DND-41 (cell line): ENCODE measurements around the gene EPB41L4B.

Source experiments
- EZH2 ChIP-seq: IDR thresholded peaks from 3 replicates; pipeline ENCODE4 v1.6.1; 2012; ENCODE audit warnings: borderline replicate concordance, low read depth, mild to moderate bottlenecking, moderate library complexity, low read length, inconsistent platforms; ENCODE audit not compliant: severe bottlenecking
- TF ChIP-seq, protein P1 (sequence below): IDR thresholded peaks from 2 replicates; pipeline ENCODE4 v1.5.1; 2012; ENCODE audit warnings: borderline replicate concordance, low read length, moderate library complexity, mild to moderate bottlenecking; ENCODE audit not compliant: poor library complexity, severe bottlenecking; ENCODE audit errors: extremely low read depth

DNA sequence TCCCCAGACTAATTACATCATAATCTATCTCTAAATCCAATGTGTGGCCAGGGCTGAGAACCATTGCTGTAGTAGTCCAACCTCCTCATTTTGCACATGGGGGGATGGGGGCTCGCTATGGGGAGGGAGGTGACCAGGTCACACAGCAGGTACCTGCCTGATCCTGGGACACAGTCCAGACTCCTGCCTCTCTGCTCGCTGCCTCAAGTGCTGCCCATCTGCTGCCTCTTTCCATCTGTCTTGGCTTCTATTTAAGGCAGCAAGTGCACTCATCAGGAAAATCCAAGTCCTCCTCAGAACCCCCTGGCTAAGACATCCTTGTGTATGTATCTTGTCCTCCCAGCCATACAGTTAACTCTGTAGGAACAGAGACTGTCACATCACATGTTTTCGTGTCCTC lies 96.1 kb downstream of the EPB41L4B start:
- TF ChIP-seq, protein P1, sequence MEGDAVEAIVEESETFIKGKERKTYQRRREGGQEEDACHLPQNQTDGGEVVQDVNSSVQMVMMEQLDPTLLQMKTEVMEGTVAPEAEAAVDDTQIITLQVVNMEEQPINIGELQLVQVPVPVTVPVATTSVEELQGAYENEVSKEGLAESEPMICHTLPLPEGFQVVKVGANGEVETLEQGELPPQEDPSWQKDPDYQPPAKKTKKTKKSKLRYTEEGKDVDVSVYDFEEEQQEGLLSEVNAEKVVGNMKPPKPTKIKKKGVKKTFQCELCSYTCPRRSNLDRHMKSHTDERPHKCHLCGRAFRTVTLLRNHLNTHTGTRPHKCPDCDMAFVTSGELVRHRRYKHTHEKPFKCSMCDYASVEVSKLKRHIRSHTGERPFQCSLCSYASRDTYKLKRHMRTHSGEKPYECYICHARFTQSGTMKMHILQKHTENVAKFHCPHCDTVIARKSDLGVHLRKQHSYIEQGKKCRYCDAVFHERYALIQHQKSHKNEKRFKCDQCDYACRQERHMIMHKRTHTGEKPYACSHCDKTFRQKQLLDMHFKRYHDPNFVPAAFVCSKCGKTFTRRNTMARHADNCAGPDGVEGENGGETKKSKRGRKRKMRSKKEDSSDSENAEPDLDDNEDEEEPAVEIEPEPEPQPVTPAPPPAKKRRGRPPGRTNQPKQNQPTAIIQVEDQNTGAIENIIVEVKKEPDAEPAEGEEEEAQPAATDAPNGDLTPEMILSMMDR = no peak
- no peak for TF ChIP-seq EZH2
